ENCODE results near the gene PYDC1.
"Not testable (repeated sequence)": the region's sequence is repeated elsewhere in the genome, so short reads cannot be mapped to it uniquely, and the experiment has no call there.

PYDC1 gene

GRCh38 chr16:31199430-31200041, 17.4 kb downstream of the PYDC1 start:
- TF ChIP-seq POLR2AphosphoS5 (IDR thresholded peaks at IDR 0.05; ENCODE audit: low read depth, low read length) (peak; percentile 91), SPI1 (IDR thresholded peaks at IDR 0.05; ENCODE audit: low read depth, low read length) (no peak), POU2F2 (IDR thresholded peaks at IDR 0.05; ENCODE audit: low read depth, low read length) (0 out of 2 replicates have a peak, but pooled peaks have one; percentile 38), PAX5 (IDR thresholded peaks at IDR 0.05; ENCODE audit: insufficient read depth, low read length, severe bottlenecking) (no peak), POLR2A (IDR thresholded peaks at IDR 0.05; ENCODE audit: low read depth, low read length) (peak; percentile 71; the same call in 1 of the 2 replicates)
- no peak for DNase-seq (ENCODE audit: insufficient read length, low spot score)
- no peak for FAIRE-seq

GRCh38 chr16:31198207-31198882, 18.6 kb downstream of the PYDC1 start:
- FAIRE-seq (no peak), DNase-seq (ENCODE audit: insufficient read length, low spot score) (no peak)
- peak; percentile 57; the same call in 1 of the 2 replicates for TF ChIP-seq POLR2AphosphoS5 (IDR thresholded peaks at IDR 0.05; ENCODE audit: low read depth, low read length)
- TF ChIP-seq PAX5 (IDR thresholded peaks at IDR 0.05; ENCODE audit: insufficient read depth, low read length, severe bottlenecking), result no peak
- peak; percentile 30 for TF ChIP-seq POU2F2 (IDR thresholded peaks at IDR 0.05; ENCODE audit: low read depth, low read length)
- TF ChIP-seq POLR2A (IDR thresholded peaks at IDR 0.05; ENCODE audit: low read depth, low read length), result peak; percentile 57; the same call in 1 of the 2 replicates
- TF ChIP-seq SPI1 (IDR thresholded peaks at IDR 0.05; ENCODE audit: low read depth, low read length), result no peak
- TF ChIP-seq TAF1 (IDR thresholded peaks at IDR 0.05; ENCODE audit: low read depth, low read length), result no peak

- TF ChIP-seq POLR2AphosphoS5 (IDR thresholded peaks at IDR 0.05; ENCODE audit: low read depth, low read length) (peak; percentile 84), POU2F2 (IDR thresholded peaks at IDR 0.05; ENCODE audit: low read depth, low read length) (no peak; the same call in 1 of the 2 replicates), PAX5 (IDR thresholded peaks at IDR 0.05; ENCODE audit: insufficient read depth, low read length, severe bottlenecking) (no peak), TAF1 (IDR thresholded peaks at IDR 0.05; ENCODE audit: low read depth, low read length) (no peak), SPI1 (IDR thresholded peaks at IDR 0.05; ENCODE audit: low read depth, low read length) (no peak), POLR2A (IDR thresholded peaks at IDR 0.05; ENCODE audit: low read depth, low read length) (peak; percentile 68)
- DNase-seq (ENCODE audit: insufficient read length, low spot score), result no peak
- no peak for FAIRE-seq
Measured at GRCh38 chr16:31196324-31197088, 20.4 kb downstream of the PYDC1 start.

- not testable (repeated sequence) for DNase-seq (ENCODE audit: insufficient read length, low spot score); FAIRE-seq
Measured at GRCh38 chr16:31195861-31196260, 21.1 kb downstream of the PYDC1 start.

GRCh38 chr16:31194898-31195297, 22.0 kb downstream of the PYDC1 start:
- no peak for FAIRE-seq
- TF ChIP-seq PAX5 (IDR thresholded peaks at IDR 0.05; ENCODE audit: insufficient read depth, low read length, severe bottlenecking), result no peak
- peak; percentile 63; the same call in 1 of the 2 replicates for TF ChIP-seq POLR2A (IDR thresholded peaks at IDR 0.05; ENCODE audit: low read depth, low read length)
- no peak for TF ChIP-seq TAF1 (IDR thresholded peaks at IDR 0.05; ENCODE audit: low read depth, low read length)
- TF ChIP-seq SPI1 (IDR thresholded peaks at IDR 0.05; ENCODE audit: low read depth, low read length), result no peak
- TF ChIP-seq POLR2AphosphoS5 (IDR thresholded peaks at IDR 0.05; ENCODE audit: low read depth, low read length), result peak; percentile 92
- peak; percentile 29; the same call in 1 of the 2 replicates for TF ChIP-seq POU2F2 (IDR thresholded peaks at IDR 0.05; ENCODE audit: low read depth, low read length)
- DNase-seq (ENCODE audit: insufficient read length, low spot score), result no peak

- DNase-seq (ENCODE audit: insufficient read length, low spot score), result no peak
- FAIRE-seq, result no peak
- peak; percentile 78; the same call in 1 of the 2 replicates for TF ChIP-seq POLR2AphosphoS5 (IDR thresholded peaks at IDR 0.05; ENCODE audit: low read depth, low read length)
- TF ChIP-seq PAX5 (IDR thresholded peaks at IDR 0.05; ENCODE audit: insufficient read depth, low read length, severe bottlenecking), result no peak
Measured at GRCh38 chr16:31193874-31194273, 23.1 kb downstream of the PYDC1 start.

- FAIRE-seq (no peak), DNase-seq (ENCODE audit: insufficient read length, low spot score) (no peak)
- peak; percentile 39; the same call in 1 of the 2 replicates for TF ChIP-seq POLR2AphosphoS5 (IDR thresholded peaks at IDR 0.05; ENCODE audit: low read depth, low read length)
- TF ChIP-seq TAF1 (IDR thresholded peaks at IDR 0.05; ENCODE audit: low read depth, low read length), result no peak
Measured at GRCh38 chr16:31192856-31193642, 23.9 kb downstream of the PYDC1 start.

- TF ChIP-seq POLR2AphosphoS5 (IDR thresholded peaks at IDR 0.05; ENCODE audit: low read depth, low read length) (peak; percentile 83), TAF1 (IDR thresholded peaks at IDR 0.05; ENCODE audit: low read depth, low read length) (no peak), SPI1 (IDR thresholded peaks at IDR 0.05; ENCODE audit: low read depth, low read length) (no peak), PAX5 (IDR thresholded peaks at IDR 0.05; ENCODE audit: insufficient read depth, low read length, severe bottlenecking) (no peak), POLR2A (IDR thresholded peaks at IDR 0.05; ENCODE audit: low read depth, low read length) (peak; percentile 85), POU2F2 (IDR thresholded peaks at IDR 0.05; ENCODE audit: low read depth, low read length) (no peak)
- no peak for DNase-seq (ENCODE audit: insufficient read length, low spot score)
- no peak for FAIRE-seq
Measured at GRCh38 chr16:31191697-31192428, 25.1 kb downstream of the PYDC1 start.

Measured in GM12891 (cell line).